Left renal cortex interstitium (tissue), 4 donors: ENCODE results near the gene ANP32A. TPM values are rescaled to one million over a fixed set of nuclear protein-coding genes. Genes with fewer than 3 reads are reported as not detected.
"Not testable (repeated sequence)": the region's sequence is repeated elsewhere in the genome, so short reads cannot be mapped to it uniquely, and the experiment has no call there.

ENCODE experiments used
- DNase-seq, 4 donors: peaks; one replicate each; pipeline ENCODE4 v3.0.0-alpha.2; 2013; ENCODE audit warnings: low read depth in 4 of 4, low spot score in 2 of 4, missing footprints in 1 of 4
- polyA plus RNA-seq, 4 donors: library from polyadenylated mRNA; unstranded; fragments of 120-200 nt; gene quantifications; one replicate each; pipeline ENCODE4 v1.2.1, GENCODE V29; 2013; ENCODE audit not compliant: insufficient read length in 4 of 4

The ANP32A gene
- polyA plus RNA-seq: 100 to 1,000 TPM; 277 to 301 (median 286) TPM

GRCh38 chr15:68820295-68821189 is at the start of gene ANP32A:
Gene ANP32A, minus strand, starts transcription at chr15:68820895. Its CDS starts 144 bp downstream, at chr15:68820751.
- peak; percentile 85 to 94 (median 92) for DNase-seq

GRCh38 chr15:68868296-68868695 is 47.6 kb upstream of the ANP32A start:
- DNase-seq: no peak

GRCh38 chr15:68862415-68862814 is 41.7 kb upstream of the ANP32A start:
- DNase-seq: no peak

GRCh38 chr15:68858666-68859065 is 38.0 kb upstream of the ANP32A start:
- DNase-seq: not testable (repeated sequence)

- not testable (repeated sequence) for DNase-seq
Observed at GRCh38 chr15:68857443-68857842, 36.7 kb upstream of the ANP32A start.

GRCh38 chr15:68852461-68852860 is 31.8 kb upstream of the ANP32A start:
- no peak for DNase-seq

GRCh38 chr15:68851971-68852370 is 31.3 kb upstream of the ANP32A start:
- DNase-seq: no peak

- DNase-seq: no peak
Observed at GRCh38 chr15:68849497-68849896, 28.8 kb upstream of the ANP32A start.

- no peak for DNase-seq
Observed at GRCh38 chr15:68846851-68847439, 26.2 kb upstream of the ANP32A start.

GRCh38 chr15:68844856-68845550 is 24.3 kb upstream of the ANP32A start:
- DNase-seq: no peak

GRCh38 chr15:68843425-68844311 is 23.0 kb upstream of the ANP32A start:
- no peak for DNase-seq

- DNase-seq: no peak
Observed at GRCh38 chr15:68842958-68843357, 22.3 kb upstream of the ANP32A start.

- no peak for DNase-seq
Observed at GRCh38 chr15:68834346-68834745, 13.7 kb upstream of the ANP32A start.

- no peak for DNase-seq
Observed at GRCh38 chr15:68833700-68834331, 13.1 kb upstream of the ANP32A start.

- DNase-seq: no peak
Observed at GRCh38 chr15:68830141-68830785, 9.6 kb upstream of the ANP32A start.

GRCh38 chr15:68829068-68829467 is 8.4 kb upstream of the ANP32A start:
- no peak for DNase-seq

- DNase-seq: no peak
Observed at GRCh38 chr15:68823561-68823960, 2.9 kb upstream of the ANP32A start.

- DNase-seq: no peak
Observed at GRCh38 chr15:68822818-68823217, 2.1 kb upstream of the ANP32A start.

- no peak for DNase-seq
Observed at GRCh38 chr15:68821841-68822381, 1.2 kb upstream of the ANP32A start.
